Rectal smooth muscle tissue (tissue), 1 donor: ENCODE data around the gene PAAF1.

Experiments
- H3K27ac ChIP-seq: one replicate; pipeline ENCODE4 v1.7.0; 2013; ENCODE audit warnings: low read depth, low read length, inconsistent platforms
- H3K27me3 ChIP-seq: one replicate; pipeline ENCODE4 v1.7.0; 2013; ENCODE audit warnings: low read length; ENCODE audit not compliant: control insufficient read depth, insufficient read depth
- H3K36me3 ChIP-seq: one replicate; pipeline ENCODE4 v1.7.0; 2013; ENCODE audit warnings: low read length; ENCODE audit not compliant: control insufficient read depth, insufficient read depth
- H3K4me1 ChIP-seq: one replicate; pipeline ENCODE4 v1.7.0; 2013; ENCODE audit warnings: low read length; ENCODE audit not compliant: control insufficient read depth, insufficient read depth
- H3K4me3 ChIP-seq: one replicate; pipeline ENCODE4 v1.7.0; 2013; ENCODE audit warnings: low read length
- H3K9ac ChIP-seq: one replicate; pipeline ENCODE4 v1.7.0; 2013; ENCODE audit warnings: low read length

Gene PAAF1

GRCh38 chr11:73971175-73971719 lies 94.4 kb downstream of the PAAF1 start:
- H3K27me3 ChIP-seq, result no peaks in the 10 kb centered on the region
- H3K27ac ChIP-seq, result no peak overlapping the region
- peaks cover 12% of the 10 kb centered on the region for H3K36me3 ChIP-seq
- H3K4me1 ChIP-seq, result no peaks in the 10 kb centered on the region
- no peak overlapping the region for H3K4me3 ChIP-seq
- H3K9ac ChIP-seq, result no peak overlapping the region

GRCh38 chr11:73972187-73972586 lies 95.4 kb downstream of the PAAF1 start:
- no peaks in the 10 kb centered on the region for H3K4me1 ChIP-seq
- H3K27ac ChIP-seq, result no peak overlapping the region
- no peak overlapping the region for H3K9ac ChIP-seq
- H3K36me3 ChIP-seq, result peaks cover 21% of the 10 kb centered on the region
- H3K4me3 ChIP-seq, result no peak overlapping the region
- H3K27me3 ChIP-seq, result no peaks in the 10 kb centered on the region

GRCh38 chr11:73972620-73973449 lies 96.0 kb downstream of the PAAF1 start:
- Histone ChIP-seq H3K9ac (no peak overlapping the region), H3K4me3 (no peak overlapping the region), H3K36me3 (peaks cover 27% of the 10 kb centered on the region), H3K27me3 (no peaks in the 10 kb centered on the region), H3K4me1 (no peaks in the 10 kb centered on the region), H3K27ac (no peak overlapping the region)

- Histone ChIP-seq H3K4me1 (no peaks in the 10 kb centered on the region), H3K9ac (no peak overlapping the region), H3K27ac (no peak overlapping the region), H3K27me3 (no peaks in the 10 kb centered on the region), H3K4me3 (no peak overlapping the region), H3K36me3 (peaks cover 34% of the 10 kb centered on the region)
Observed at GRCh38 chr11:73974604-73975478, 98.0 kb downstream of the PAAF1 start.

- H3K36me3 ChIP-seq, result peaks cover 34% of the 10 kb centered on the region
- no peak overlapping the region for H3K4me3 ChIP-seq
- no peaks in the 10 kb centered on the region for H3K27me3 ChIP-seq
- H3K4me1 ChIP-seq, result no peaks in the 10 kb centered on the region
- H3K9ac ChIP-seq, result no peak overlapping the region
- no peak overlapping the region for H3K27ac ChIP-seq
Observed at GRCh38 chr11:73975479-73975757, 98.6 kb downstream of the PAAF1 start.

- no peaks in the 10 kb centered on the region for H3K4me1 ChIP-seq
- no peaks in the 10 kb centered on the region for H3K27me3 ChIP-seq
- peaks cover 36% of the 10 kb centered on the region for H3K36me3 ChIP-seq
- H3K4me3 ChIP-seq, result no peak overlapping the region
- no peak overlapping the region for H3K27ac ChIP-seq
- no peak overlapping the region for H3K9ac ChIP-seq
Observed at GRCh38 chr11:73976451-73977151, 99.8 kb downstream of the PAAF1 start.

GRCh38 chr11:73977856-73978519 lies 101.2 kb downstream of the PAAF1 start:
- Histone ChIP-seq H3K36me3 (peaks cover 36% of the 10 kb centered on the region), H3K4me1 (no peaks in the 10 kb centered on the region), H3K27ac (no peak overlapping the region), H3K9ac (no peak overlapping the region), H3K27me3 (no peaks in the 10 kb centered on the region), H3K4me3 (no peak overlapping the region)

GRCh38 chr11:73978576-73979086 lies 101.8 kb downstream of the PAAF1 start:
- no peak overlapping the region for H3K27ac ChIP-seq
- peaks cover 36% of the 10 kb centered on the region for H3K36me3 ChIP-seq
- no peaks in the 10 kb centered on the region for H3K27me3 ChIP-seq
- no peak overlapping the region for H3K9ac ChIP-seq
- H3K4me3 ChIP-seq, result no peak overlapping the region
- H3K4me1 ChIP-seq, result no peaks in the 10 kb centered on the region

- Histone ChIP-seq H3K4me1 (no peaks in the 10 kb centered on the region), H3K27me3 (no peaks in the 10 kb centered on the region), H3K9ac (no peak overlapping the region), H3K4me3 (peak overlapping the region; percentile 79), H3K27ac (no peak overlapping the region), H3K36me3 (peaks cover 28% of the 10 kb centered on the region)
Observed at GRCh38 chr11:73980001-73980961, 103.5 kb downstream of the PAAF1 start.
